Stimulated activated CD4-positive, alpha-beta T cell treated with anti-CD3 and anti-CD28 coated beads, TNF-alpha, amount 100 ng/mL, for 4 hours (primary cell): Measurements from ENCODE around the gene TAB2.
"Not testable (repeated sequence)": the region's sequence is repeated elsewhere in the genome, so short reads cannot be mapped to it uniquely, and the experiment has no call there.

Source experiments
- DNase-seq, 3 experiments: peaks; one replicate each; pipeline ENCODE4 v3.0.0-alpha.2; 2020; ENCODE audit warnings: low read depth in 3 of 3

The TAB2 gene

DNA sequence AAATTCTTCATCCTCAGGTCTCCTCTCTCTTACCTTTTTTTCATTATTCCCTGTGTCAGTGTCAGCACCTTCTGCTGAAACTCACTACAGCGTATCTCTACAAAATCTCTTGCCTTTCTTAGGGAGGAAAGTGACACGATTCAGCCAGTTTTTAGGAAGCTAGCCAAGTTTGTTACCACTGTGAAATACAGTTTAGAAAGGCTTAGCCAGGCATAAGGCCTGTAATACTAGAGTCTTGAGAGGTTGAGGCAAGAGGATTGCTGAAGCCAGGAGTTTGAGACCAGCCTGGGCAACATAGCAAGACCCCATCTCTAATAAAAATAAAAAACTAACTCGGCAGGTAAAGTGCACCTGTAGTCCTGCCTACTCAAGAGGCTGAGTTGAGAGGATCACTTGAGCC is 16.7 kb downstream of the TAB2 start:
- DNase-seq, result no peak

DNA sequence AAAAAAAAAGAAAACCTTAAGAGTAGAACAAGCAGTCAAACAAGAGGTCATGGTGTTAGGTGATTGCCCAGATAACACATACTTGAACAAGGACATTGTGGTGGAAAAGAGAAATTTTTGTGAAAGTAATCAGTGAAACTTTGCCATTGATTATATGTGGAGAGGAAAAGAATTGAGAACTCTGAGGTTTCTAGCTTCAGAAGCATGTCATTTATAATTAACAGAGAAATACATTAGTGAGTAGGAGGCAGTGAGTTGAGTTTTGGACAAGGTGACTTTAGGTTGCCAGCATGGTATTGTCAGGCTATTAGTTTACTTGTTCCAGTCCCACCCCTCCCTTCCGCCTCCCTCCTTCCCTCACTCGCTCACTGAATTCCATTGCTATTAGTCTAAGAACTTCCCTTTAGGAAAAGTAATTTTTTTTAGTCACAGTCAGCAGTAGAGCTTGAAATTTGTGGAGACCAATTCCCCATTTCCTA is 17.2 kb downstream of the TAB2 start:
- no peak for DNase-seq

DNA sequence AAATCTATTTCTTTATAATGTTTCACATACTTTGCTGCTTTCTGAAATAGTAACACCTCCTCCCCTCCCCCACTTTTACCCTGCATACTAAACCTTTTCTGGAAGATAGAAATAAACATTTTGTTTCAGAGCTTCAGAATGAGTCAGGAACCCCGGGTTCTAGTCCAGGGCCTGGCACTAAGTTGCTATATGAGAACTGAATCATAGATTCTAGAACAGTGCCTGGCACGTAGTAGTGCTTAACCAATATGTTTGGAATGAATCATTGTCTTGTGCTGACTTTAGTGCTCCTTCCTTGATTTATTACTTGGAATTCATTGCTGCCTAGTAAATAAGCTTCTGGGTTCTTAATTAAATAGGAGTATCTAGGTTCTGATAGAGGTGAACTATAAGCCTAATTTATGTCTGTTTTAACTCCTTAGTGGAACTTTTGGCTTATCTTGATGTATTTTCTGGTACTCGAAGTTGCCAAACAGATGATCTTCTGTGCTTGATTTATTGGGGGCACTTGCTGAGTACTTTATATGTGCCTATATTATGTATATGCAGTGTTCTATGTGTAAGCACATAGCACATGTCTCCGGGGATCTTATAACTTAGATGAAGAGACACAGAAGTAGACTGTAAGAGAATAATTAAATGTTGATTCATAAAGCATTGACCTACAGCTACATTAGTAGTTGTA is 18.6 kb downstream of the TAB2 start:
- DNase-seq, result peak in 1 of 3 experiments; percentile 26

DNA sequence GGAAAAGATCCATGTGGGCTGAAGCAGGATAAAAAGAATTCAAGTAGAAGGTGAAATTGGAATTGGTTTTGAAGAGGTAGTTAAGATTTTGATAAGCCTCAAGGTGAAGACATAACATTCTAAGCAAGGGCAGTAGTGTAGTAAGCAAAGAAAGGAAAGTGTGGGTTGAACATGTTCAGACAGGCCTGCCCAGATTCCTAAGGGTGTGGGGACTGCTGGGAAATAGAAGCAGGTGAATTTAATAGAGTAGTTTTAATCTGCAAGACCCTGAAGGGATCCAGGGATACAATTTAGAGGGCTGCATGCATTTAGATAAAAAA is 19.1 kb downstream of the TAB2 start:
- DNase-seq, result no peak

DNA sequence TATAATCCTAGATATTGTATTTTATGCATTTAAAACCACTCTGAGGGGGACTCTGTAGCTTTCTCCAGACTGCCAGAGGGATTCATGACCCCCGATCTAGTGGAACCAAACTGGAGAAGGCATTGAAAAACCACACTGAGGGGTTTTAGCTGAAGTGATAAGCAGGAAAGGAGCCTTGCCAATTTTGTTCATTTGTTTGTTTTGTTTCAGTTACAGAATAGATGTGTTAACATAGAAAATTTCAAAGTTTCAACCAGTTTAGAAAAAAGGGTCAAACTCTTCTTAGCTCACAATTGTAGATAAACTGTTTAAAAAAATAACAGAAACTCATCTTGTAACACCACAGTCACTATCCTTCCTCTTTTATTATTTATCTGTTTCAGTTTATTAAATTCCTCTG is 19.8 kb downstream of the TAB2 start:
- no peak for DNase-seq

DNA sequence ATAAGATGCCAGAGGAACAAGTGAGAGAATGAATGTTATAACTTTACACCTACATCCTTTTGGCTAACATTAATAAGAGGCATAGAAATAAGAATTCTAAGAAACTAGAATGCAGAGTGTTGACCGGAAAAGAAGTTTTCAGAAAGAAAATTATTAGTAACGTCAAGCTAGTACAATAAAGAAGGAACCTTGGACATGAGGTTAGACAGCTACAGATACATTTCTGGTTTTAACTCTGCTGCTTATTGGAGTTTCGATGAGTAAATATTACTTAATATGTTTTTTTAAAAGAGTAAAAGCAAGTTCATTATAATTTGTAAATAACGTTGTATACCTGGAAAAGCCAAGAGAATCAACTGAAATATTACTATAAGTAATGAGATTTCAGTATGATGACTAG is 22.7 kb downstream of the TAB2 start:
- DNase-seq, result no peak

DNA sequence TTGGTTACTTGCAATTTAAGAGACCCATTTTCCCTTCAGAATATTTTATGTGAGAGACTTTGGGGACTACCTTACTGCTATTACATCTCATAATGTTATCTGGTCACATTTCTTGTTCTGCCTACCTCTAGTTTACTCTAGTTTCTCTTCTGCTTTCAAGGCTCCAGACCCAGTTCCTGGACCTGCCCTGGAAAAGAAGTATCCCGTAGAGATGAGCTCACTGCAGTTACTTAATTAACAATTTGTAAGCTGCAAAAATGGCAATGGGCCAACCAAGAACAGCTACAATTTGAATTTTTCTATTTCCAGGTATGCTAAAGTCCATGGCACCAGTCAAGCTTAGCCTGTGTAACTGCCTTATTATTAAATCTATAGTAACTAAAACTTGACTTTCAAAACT is 25.0 kb downstream of the TAB2 start:
- no peak for DNase-seq

DNA sequence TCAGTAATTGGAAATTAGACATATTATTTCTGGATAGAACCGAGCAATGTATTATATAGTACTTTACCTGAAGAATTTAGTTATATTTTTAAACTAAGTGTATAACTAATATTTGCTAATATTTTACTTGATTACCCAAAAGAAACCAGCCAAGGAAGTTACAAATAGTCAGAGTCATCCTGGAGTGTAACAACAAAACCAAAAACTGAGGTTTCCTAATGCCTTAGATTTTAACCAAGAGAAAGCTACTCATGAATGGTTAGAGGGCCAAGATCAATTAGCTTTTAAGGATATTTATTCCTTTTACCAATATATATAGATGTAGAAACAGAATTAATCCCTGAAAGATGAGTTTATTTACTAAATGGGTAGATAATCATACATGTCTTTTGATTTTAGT is 26.0 kb downstream of the TAB2 start:
- DNase-seq, result no peak

DNA sequence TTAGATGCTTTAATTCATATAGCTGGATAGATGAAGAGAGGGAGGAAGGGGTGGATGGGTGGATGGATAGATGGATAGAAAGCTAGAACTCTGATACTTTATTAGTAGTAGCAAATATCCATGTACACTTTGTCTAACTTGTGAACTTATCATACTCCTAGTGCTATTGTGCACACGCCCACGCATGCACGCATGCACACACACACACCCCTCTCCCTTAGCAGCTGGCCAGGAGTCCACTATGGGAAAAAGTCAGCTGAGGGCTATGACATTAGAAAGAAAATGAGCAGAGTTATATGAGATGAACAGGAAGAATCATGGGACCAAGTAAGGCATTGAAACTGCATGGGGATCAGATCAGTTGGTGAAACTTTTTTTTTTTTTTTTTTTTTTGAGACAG is 28.6 kb downstream of the TAB2 start:
- DNase-seq, result no peak

DNA sequence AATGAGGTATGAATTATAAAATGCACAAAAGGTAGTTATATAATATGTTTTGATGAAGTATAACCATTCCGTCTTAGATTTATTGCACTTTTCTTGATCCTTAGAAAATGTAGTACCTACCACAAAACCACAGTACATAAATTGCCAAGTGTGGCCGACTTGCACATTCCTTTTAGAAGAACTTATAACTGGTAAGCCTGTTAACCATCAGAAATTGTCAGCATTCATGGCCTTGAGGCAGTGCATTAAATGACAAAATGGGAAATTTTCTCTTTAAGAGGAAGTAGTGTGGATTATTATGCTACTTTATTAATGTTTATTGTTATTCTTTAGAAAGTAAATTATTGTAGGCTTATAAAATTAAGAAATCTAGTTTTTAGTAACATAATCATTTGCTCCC is 29.6 kb downstream of the TAB2 start:
- DNase-seq, result no peak

DNA sequence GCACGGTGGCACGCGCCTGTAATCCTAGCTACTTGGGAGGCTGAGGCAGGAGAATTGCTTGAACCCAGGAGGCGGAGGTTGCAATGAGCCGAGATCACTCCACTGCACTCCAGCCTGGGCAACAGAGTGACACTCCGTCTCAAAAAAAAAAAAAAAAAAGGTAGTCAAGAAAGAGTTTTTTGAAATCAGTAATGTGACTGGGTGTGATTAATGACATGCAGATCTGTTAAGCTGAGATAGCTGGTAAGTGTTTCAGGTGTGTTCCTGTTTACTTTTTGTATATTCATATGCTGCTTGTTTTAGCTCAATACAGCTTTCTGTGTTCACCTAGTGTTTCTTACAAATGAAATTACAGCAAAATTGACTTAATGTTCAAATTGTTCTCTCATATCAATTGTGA is 31.8 kb downstream of the TAB2 start:
- not testable (repeated sequence) for DNase-seq

DNA sequence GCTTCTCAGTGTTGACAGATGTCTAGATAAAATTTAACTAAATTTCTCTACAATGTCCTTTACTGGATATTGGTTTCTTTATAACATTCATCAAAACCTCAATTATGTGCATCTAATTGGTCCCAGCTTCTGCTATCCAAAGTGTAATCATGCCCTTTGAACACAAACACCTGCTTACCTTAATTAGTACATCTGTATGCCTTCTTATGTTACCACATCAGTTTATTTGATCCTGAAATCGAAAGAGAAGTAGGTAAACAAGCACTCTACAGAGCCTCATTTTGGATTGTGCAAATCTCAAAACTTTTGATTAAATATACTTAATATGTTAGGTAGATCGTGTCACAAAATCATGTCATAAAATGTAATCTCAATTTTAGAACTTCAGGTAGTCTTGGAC is 36.5 kb downstream of the TAB2 start:
- no peak for DNase-seq

DNA sequence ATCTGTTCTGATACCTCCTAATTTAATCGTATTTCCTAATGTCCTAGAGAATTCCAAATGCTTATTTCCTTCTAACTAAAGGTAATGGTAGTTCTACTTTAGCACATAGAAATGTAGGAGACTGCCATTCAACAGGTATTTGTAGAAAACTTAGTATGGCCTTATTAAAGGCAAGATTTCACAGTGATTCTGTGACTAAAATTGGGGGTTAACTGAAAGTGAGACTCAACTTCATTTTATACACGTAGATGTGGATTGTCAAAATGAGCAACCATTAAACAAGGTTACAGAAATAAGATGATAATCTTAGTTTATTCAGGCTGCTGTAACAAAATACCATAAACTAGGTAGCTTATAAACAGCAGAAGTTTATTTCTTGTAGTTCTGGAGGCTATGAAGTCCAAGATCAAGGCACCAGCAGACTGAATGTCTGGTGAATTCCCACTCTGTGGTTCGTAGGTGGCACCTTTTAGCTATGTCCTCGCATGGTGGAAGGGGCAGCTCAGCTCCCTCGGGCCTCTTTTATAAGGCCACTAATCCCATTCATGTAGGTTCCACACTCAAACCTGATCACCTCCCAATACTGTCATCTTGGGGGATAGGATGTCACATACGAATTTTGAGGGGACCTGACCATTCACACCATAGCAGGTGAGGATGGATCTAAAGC is 38.7 kb downstream of the TAB2 start:
- DNase-seq, result no peak

DNA sequence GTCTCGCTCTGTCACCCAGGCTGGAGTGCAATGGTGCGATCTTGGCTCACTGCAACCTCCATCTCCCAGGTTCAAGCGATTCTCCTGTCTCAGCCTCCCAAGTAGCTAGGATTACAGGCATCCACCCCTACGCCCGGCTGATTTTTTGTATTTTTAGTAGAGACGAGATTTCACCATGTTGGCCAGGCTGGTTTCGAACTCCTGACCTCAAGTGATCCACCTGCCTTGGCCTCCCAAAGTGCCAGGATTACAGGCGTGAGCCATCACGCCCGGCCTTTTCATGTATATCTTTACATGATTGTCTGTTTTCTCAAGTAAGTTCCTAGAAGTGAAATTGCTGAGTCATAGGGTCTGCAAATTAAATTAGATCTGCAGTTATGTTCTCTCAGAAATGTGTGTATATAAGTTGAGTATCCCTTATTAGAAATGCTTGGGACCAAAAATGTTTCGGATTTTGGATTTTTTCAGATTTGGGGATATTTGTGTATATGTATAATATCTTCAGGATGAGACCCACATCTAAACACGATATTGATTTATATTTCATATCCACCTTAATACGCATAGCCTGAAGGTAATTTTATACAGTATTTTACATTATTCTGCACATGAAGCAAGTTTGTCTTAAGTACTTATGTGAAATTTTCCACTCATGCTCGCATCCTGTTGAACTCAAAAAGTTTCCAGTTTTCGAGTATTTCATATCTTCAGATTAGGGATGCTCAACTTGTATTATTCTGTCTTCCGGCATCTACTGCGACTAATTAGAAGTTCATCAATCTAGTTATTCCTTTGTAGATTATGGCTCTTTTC is 40.4 kb downstream of the TAB2 start:
- no peak for DNase-seq

DNA sequence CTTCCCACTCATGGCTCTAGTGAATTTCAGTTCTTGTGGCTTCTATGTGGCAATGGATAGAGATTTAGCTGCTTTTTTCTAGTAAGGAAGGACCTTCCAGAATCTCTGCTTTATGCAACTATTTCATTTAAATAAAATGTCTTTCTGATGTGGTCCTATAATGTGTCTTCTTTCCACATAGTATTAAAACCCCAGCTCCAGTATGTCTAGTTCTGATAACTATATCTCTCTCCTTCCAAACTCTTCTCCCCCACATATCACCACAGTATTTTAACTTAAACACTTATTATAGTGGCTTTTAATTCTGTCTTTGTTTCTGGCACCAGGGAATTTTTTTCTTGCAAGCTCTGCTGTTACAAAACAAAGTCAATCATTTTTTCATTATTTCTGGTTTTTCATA is 41.9 kb downstream of the TAB2 start:
- DNase-seq, result no peak

DNA sequence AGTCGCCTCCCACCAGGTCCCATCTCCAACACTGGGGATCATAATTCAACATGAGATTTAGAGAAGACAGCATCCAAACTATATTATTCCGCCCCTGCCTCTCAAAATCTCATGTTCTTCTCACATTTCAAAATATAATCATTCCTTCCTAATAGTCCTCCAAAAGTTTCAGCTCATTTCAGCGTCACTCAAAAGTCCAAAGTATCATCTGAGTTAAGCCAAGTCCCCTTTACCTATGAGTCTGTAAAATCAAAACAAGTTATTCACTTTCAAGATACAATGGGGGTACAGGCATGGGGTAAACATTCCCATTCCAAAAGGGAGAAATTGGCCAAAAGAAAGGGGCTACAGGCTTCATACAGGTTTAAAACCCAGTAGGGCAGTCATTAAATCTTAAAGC is 43.0 kb downstream of the TAB2 start:
- DNase-seq, result no peak

DNA sequence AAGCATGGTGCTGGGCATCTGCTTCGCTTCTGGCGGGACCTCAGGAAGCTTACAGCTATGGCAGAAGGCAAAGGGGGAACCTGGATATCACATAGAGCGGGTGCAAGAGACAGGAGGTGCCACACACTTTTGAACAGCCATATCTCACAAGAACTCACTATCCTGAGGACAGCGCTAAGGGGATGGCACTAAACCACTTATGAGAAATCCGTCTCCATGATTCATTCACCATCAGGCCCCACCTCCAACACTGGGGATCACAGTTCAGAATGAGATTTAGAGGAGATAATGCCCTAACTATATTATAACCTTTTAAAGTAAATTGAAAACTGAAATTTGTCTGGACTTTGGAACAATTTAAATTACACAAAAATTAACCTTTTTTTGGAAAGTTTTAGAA is 44.8 kb downstream of the TAB2 start:
- no peak for DNase-seq

DNA sequence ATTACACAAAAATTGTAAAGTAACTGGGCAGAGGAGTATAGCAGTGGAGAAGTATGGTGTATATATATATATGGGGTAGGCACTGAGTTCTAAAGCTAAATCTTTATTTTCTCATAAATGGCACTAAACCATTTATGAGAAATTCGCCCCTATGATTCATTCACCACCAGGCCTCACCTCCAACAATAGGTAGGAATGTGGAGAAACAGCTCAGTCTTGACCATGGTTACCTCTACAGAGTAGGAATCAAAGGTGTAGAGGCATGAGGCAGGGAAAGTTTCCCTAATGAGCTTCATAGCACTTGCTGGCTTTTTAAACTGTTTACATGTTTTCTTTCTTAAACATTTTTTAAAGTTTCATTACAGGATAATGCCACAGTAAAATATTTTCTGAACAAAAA is 45.6 kb downstream of the TAB2 start:
- no peak for DNase-seq

DNA sequence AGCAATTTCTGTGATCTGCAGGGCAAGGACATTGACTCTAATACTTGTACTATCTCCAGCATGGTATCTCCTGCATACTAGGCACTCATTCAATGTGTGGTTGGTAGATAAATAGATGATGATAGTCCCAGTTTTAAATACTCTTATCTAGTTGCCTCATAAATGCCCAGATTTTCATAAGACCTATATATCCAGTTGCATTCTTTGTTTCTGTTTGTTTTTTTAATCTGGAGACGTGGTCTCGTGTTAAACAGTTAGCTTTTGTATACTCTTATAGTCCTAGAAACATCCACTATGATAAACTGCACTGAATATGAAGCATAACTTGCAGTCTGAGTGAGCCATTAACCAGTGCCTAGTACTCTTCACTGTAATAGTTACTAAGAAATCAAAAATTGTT is 47.0 kb downstream of the TAB2 start:
- DNase-seq, result no peak

DNA sequence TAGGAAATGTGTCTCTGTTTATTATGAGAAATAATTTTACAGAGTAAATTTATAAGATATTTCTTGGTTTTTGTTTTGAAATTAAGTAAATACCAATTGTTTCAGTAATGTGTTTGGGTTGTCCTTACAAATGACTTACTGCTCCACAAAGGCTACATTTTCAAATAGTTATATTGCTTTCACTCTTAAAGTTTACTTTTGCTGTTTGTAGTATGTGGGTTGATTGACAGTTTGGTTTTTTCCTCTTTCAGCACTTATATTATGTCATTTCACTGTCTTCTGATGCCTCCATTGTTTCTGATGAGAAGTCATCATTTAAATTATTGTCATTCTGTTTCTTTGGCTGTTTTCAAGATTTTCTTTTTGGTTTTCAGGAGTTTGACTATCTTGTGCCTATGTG is 47.7 kb downstream of the TAB2 start:
- no peak for DNase-seq

DNA sequence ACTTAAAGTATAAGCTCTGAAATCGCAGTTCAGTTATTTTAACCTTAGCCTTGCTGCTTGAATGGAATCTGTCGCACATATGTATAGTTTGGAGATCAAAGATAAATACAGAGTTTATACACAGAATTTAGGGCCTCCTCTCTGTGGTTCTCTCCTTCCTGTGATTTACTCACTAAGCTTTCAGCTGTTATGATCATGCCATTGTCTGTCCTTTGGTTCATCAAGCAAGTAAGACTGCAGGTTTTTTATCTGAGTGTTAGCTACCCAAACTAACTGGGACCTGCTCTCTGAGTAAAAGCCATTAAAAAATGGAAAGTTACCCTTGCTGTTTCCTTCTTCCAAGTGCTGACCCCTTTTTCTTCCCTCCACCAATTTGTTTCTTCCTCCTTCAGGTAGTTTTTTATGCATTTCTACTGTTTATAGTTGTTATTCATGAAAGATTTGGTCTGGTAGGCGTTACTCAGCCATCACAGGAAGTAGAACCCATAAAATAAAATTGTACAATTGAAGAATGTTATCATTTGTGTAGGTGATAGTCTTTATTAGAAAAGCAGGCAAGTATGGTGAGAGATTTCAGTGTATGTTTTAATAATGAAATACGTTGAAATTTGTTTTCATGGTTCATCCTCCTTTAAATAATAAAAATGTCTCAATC is 48.9 kb downstream of the TAB2 start:
- no peak for DNase-seq

DNA sequence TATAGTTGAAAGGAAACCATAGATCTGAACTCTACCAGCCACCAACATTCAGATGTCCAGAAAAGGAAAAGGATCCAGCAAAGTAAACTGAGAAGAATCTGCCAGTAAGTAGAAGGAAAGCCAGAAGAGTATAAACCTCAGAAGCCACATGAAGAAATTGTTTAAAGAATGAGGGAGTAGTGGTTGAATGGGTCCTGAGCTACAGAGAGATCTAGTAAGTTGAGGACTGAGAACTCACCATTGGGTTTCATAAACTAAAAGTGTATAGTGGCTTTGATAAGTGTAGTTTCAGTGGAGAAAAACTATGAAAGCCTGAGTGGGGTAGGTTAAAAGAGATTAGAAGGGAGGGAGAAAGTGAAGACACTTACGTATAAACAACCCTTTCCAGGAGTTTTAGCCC is 50.6 kb downstream of the TAB2 start:
- DNase-seq, result no peak

DNA sequence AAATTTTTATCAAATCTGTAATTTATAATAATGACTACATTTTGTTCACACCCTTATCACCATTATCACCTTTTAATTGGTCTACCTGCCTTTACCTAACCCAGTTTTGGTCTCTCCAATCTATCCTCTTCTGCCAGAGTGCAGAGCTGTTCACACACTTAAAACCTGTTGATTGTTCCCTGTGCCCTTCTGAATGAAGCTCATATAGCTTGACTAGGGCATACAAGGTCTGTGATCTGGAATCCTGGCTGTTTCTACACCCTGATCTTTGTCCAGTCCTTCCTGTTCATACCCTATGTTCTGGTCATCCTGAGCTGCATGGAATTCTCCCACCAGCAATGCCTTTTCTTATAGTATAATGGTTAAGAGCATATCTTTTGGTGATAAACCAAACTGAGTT is 53.6 kb downstream of the TAB2 start:
- no peak for DNase-seq
